Measurements from ENCODE around the gene FBLN5.

The FBLN5 gene

GRCh38 chr14:91947475-91948184 is at the start of gene FBLN5:
FBLN5 (minus strand) TSS chr14:91947694; CDS start chr14:91947229, 465 bp downstream.
- H2AFZ ChIP-seq (ENCODE audit: low read length) = no peak within 1 kb of the TSS
- H3K27me3 ChIP-seq (ENCODE audit: insufficient read depth, low read length) = no peaks in the 10 kb centered on the region
- no peak for TF ChIP-seq EZH2 (IDR thresholded peaks at IDR 0.05; ENCODE audit: borderline replicate concordance, low read length)
- no peak for TF ChIP-seq CTCF (IDR thresholded peaks at IDR 0.05; ENCODE audit: low read length)
- H3K9ac ChIP-seq (ENCODE audit: low read length) = no peak within 1 kb of the TSS
- H3K4me2 ChIP-seq (ENCODE audit: low read length) = no peak within 1 kb of the TSS
- H3K4me3 ChIP-seq (ENCODE audit: low read depth, low read length, poor library complexity, severe bottlenecking) = no peak within 1 kb of the TSS
- no peaks in the 10 kb centered on the region for H3F3A ChIP-seq (ENCODE audit: insufficient read depth, low read length)
- H3K9me2 ChIP-seq (ENCODE audit: low read depth, low read length) = no peaks in the 10 kb centered on the region
- no peak within 1 kb of the TSS for H3K27ac ChIP-seq (ENCODE audit: low read depth, low read length, poor library complexity, severe bottlenecking)
- H3K36me3 ChIP-seq (ENCODE audit: insufficient read depth, low read length) = no peaks in the 10 kb centered on the region
- H4K20me1 ChIP-seq (ENCODE audit: insufficient read depth, low read length) = no peaks in the 10 kb centered on the region
- H3K9me3 ChIP-seq (ENCODE audit: low read length) = no peaks in the 10 kb centered on the region
- no peaks in the 10 kb centered on the region for H3K4me1 ChIP-seq (ENCODE audit: insufficient read depth, low read length, severe bottlenecking)
- H3K79me2 ChIP-seq (ENCODE audit: insufficient read depth, low read length) = no peaks in the 10 kb centered on the region

- peaks cover 30% of the 10 kb centered on the region for H3K36me3 ChIP-seq (ENCODE audit: insufficient read depth, low read length)
Measured at GRCh38 chr14:91996948-91997371, 49.5 kb upstream of the FBLN5 start.

GRCh38 chr14:91987192-91987591 is 39.7 kb upstream of the FBLN5 start:
- Histone ChIP-seq H3K79me2 (ENCODE audit: insufficient read depth, low read length) (no peaks in the 10 kb centered on the region), H2AFZ (ENCODE audit: low read length) (no peak overlapping the region), H3K9me2 (ENCODE audit: low read depth, low read length) (no peaks in the 10 kb centered on the region), H3K9ac (ENCODE audit: low read length) (no peak overlapping the region), H3K4me2 (ENCODE audit: low read length) (no peak overlapping the region), H3K27ac (ENCODE audit: low read depth, low read length, poor library complexity, severe bottlenecking) (no peak overlapping the region), H3K36me3 (ENCODE audit: insufficient read depth, low read length) (peaks cover 78% of the 10 kb centered on the region), H3K4me3 (ENCODE audit: low read depth, low read length, poor library complexity, severe bottlenecking) (no peak overlapping the region), H3K4me1 (ENCODE audit: insufficient read depth, low read length, severe bottlenecking) (no peaks in the 10 kb centered on the region), H3K9me3 (ENCODE audit: low read length) (no peaks in the 10 kb centered on the region), H3K27me3 (ENCODE audit: insufficient read depth, low read length) (no peaks in the 10 kb centered on the region), H4K20me1 (ENCODE audit: insufficient read depth, low read length) (no peaks in the 10 kb centered on the region), H3F3A (ENCODE audit: insufficient read depth, low read length) (no peaks in the 10 kb centered on the region)
- TF ChIP-seq EZH2 (IDR thresholded peaks at IDR 0.05; ENCODE audit: borderline replicate concordance, low read length) = no peak
- no peak for TF ChIP-seq CTCF (IDR thresholded peaks at IDR 0.05; ENCODE audit: low read length)

More at GRCh38 chr14:91996948-91997371, 49.5 kb upstream of the FBLN5 start:
- no peaks in the 10 kb centered on the region for H3K79me2 ChIP-seq (ENCODE audit: insufficient read depth, low read length)
- no peaks in the 10 kb centered on the region for H3K9me2 ChIP-seq (ENCODE audit: low read depth, low read length)
- peak; percentile 66 for TF ChIP-seq CTCF (IDR thresholded peaks at IDR 0.05; ENCODE audit: low read length)
- TF ChIP-seq EZH2 (IDR thresholded peaks at IDR 0.05; ENCODE audit: borderline replicate concordance, low read length) = no peak
- no peaks in the 10 kb centered on the region for H3K9me3 ChIP-seq (ENCODE audit: low read length)
- no peak overlapping the region for H3K27ac ChIP-seq (ENCODE audit: low read depth, low read length, poor library complexity, severe bottlenecking)
- no peaks in the 10 kb centered on the region for H3K27me3 ChIP-seq (ENCODE audit: insufficient read depth, low read length)
- H3K4me1 ChIP-seq (ENCODE audit: insufficient read depth, low read length, severe bottlenecking) = no peaks in the 10 kb centered on the region
- no peaks in the 10 kb centered on the region for H3F3A ChIP-seq (ENCODE audit: insufficient read depth, low read length)
- H3K9ac ChIP-seq (ENCODE audit: low read length) = no peak overlapping the region
- no peak overlapping the region for H3K4me2 ChIP-seq (ENCODE audit: low read length)
- no peaks in the 10 kb centered on the region for H4K20me1 ChIP-seq (ENCODE audit: insufficient read depth, low read length)
- H2AFZ ChIP-seq (ENCODE audit: low read length) = no peak overlapping the region
- H3K4me3 ChIP-seq (ENCODE audit: low read depth, low read length, poor library complexity, severe bottlenecking) = no peak overlapping the region

All from OCI-LY1 (cell line).